ENCODE data around the gene ALOXE3. TPM values are rescaled to one million over a fixed set of nuclear protein-coding genes. Genes with fewer than 3 reads are reported as not detected.

ALOXE3 gene
- polyA plus RNA-seq, 5 donors, result not detected

GRCh38 chr17:8142887-8143580, 24.7 kb upstream of the ALOXE3 start:
- no peak for DNase-seq

DNA sequence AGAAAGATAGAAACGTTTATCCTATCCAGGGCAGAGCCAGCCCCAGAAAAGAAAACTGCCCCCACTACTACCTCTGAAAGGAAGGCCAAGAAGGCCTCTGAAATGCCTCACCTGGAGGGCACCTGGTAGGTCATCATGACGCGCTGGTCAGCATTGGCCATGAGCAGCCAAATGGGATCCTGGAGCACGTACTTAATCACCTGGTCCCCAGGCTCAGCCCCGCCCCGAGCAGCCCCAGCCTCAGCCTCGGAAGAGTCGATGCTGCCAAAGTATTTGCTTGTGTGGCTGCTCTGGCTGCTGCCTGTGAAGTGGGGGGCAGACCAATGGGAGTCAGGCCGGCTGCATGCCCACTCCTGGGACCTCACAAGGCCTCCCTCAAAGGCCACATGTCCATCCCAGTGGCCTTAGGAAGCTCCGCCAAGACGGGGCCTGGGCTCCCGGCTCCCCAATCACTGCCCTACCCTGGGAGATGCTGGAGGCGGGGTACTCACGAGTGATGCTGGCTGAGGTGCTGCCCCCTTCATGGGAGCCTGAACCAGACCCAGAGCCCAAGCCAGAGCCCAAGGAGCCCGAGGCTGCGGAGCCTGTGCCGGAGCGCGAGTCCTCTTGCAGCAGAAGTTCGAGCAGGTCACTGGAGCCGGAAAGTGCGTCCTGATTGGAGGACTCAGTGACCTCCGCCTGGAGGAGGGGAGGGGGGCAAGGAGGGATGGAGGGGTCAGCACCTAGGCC, 24.0 kb upstream of the ALOXE3 start:
- DNase-seq, result no peak

DNA sequence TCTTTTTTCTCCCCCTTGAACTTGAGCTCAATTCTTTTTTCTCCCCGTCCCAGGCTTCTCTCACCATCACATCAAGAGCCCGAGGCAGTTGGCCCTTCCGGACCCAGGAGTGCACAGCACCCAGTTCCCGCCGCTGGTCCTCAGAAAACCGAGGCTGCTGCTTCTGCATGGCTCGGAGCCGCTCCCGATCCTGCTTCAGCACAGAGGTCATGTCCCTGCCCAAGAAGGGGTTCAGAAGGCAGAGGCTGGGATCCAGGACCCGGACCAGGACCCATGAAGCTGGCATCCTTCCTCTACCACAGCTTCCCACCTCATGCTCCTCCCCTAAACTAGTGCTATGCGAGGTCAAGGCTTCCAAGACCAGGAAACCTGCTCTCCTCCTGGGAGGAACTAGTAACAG, 23.4 kb upstream of the ALOXE3 start:
- no peak for DNase-seq

DNA sequence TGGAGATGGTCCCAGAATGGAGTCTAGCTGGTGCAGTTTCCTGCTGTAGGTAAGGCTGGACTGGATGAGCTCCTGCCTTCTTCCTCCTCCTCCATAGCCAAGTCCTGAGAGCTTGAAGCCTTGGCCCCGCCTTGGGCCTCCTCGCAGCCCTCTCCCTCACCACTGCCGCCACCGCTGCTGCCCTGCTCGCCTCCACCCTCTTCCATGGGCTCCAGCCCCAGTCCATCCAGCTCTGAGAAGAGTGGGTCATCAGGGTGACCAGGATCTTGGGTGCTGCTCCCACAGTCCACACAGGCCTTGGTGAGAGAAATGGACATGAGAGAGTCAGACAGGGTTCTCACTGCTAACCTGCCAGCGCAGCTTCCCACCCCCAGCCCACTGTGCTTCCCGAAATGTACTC, 22.7 kb upstream of the ALOXE3 start:
- no peak for DNase-seq

DNA sequence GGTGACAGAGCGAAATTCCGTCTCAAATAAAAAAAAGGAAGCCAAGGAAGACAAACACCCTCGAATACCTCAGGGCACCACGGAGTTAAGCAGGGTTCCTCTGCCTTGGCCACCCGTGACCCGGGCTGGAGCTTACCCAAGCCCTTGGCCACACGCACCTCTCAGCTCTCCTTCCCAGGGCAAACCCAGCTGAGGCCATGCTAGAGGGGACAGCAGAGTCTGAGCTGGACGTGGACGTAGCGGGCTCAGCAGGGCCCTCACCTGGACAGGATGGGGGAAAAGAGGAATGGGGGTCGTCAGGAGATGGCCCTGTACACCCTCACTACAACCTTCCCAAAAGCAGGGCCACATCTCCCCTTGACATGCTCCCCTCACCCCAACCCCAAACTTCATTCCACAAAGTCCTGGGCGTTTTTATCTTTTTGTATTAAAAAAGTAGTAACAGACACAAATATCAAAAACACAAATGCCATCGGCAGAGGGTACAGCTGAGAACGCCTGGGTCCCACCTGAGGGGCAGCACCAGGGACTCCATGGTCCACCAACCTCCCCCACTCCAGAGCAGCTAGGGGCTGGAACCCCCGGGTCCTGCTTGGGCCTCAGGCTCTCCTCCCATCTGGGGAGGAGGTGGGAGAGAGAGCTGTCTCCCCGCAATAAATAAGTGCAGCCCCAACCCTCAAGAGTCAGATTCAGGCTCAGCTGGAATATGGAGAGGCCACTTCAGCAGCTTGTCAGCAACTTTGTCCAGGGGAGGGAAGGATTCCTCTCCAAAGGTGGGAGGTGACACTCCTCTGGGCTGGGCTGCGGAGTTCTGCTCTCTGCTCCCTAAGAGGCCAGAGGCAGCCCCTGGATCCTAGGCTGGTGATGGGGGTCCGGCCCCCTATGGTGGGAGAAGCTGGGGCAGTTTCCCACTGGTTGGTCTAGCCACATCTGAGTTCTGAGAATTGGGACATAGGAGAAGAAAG, 22.0 kb upstream of the ALOXE3 start:
- no peak for DNase-seq

GRCh38 chr17:8138672-8139371, 20.5 kb upstream of the ALOXE3 start:
- DNase-seq, result peak; percentile 98 to 99

- DNase-seq, result no peak
Measured at GRCh38 chr17:8138374-8138671, 20.0 kb upstream of the ALOXE3 start.

- DNase-seq, result no peak
Measured at GRCh38 chr17:8137645-8138373, 19.5 kb upstream of the ALOXE3 start.

DNA sequence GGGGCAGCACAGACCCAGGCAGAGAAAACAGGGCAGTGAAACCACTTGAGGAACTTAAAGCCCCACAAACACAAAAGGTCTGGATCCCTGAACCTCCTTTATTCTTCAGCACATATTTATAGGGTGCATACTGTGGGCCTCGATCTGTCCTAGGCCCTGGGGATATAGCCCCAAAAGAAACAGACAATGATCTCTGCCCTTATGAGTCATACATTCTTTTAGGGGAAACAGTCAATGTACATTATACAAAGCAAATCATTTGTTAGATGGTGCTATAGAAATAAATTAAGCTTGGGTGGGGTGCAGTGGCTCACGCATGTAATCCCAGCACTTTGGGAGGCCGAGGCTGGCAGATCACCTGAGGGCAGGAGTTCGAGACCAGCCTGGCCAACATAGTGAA, 15.6 kb upstream of the ALOXE3 start:
- DNase-seq, result no peak

DNA sequence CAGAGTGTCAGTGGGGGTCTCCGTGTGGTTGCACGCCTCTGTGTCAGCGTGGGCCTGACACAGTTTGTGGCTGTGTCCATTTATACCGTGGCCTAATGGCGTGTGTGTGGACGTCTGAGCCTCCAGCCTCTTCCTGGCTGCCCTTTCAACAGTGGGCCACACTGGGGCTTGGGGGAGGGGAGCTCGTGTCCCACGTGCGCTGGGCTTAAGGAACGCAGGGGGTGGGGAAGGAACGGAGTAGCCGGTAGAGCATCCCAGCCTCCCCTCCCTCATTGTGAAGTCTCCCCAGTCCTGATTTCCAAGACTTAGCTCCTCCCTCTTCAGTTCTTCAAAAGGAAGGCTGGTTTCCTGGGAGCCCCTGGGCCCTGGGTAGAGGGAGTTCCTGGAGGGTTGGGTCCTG, 15.1 kb upstream of the ALOXE3 start:
- DNase-seq, result no peak

DNA sequence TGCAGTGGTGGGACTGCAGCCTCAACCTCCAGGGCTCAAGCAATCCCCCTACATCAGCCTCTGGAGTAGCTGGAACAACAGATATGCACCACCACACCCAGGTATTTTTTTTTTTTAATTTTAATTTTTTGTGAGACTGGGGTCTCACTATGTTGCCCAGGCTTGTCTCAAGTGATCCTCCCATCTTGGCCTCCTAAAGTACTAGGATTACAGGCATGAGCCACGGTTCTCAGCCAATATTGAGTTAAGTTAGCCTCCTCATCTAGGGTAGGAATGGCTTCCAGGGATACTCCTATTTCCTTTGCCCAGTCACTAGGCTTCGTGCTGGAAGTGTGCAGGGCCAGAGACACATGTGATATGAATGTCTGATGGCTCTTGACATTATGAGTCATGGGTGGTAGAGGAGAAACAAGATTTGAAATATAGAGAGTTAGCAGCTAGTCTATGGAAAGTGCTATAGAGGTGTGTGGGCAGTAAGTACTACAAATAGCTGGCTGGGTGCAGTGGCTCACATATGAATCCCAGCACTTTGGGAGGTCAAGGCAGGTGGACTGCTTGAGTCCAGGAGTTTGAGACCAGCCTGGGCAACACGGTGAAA, 13.6 kb upstream of the ALOXE3 start:
- no peak for DNase-seq

- DNase-seq, result no peak
Measured at GRCh38 chr17:8128125-8128784, 9.9 kb upstream of the ALOXE3 start.

GRCh38 chr17:8126491-8127066, 8.3 kb upstream of the ALOXE3 start:
- peak in 1 of 2 donors; percentile 64 for DNase-seq

- DNase-seq, result no peak
Measured at GRCh38 chr17:8125947-8126490, 7.7 kb upstream of the ALOXE3 start.

DNA sequence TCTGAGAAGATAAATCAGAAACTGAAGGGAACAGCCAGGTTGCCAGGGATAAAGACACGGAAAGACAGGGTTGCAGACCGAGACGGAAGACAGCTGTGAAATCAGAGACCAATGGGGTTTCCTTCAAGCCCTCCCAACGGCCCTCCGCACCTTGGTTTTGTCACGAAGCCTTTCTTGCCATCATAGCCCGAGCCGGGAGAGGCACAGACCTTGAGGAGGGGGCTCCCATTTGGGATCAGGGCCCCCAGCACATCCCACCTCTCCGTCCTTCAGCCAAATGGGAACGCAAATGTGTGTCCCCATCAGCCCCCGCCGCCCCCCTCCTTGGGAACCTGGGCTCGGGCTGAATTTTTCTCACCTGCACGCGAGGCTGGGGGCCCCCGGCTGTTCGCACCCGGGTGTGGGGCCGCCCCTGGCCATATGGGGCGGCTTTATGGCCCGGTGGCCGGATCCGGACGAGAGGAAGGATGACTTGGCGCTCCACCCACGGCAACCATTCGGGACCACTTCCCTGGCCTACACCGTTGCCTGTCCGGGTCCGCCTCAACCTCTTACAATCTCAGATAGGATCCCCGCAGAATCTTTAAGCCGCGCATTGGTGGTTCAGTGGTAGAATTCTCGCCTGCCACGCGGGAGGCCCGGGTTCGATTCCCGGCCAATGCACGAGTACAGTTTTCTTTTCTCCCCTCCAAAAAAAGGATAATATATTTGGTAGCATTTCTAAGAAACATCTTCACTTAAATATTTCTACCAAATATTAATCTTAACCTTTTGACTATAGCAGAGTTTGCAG, 7.0 kb upstream of the ALOXE3 start:
- DNase-seq, result peak; percentile 75 to 86

GRCh38 chr17:8124350-8125153, 6.2 kb upstream of the ALOXE3 start:
- DNase-seq, result no peak

DNA sequence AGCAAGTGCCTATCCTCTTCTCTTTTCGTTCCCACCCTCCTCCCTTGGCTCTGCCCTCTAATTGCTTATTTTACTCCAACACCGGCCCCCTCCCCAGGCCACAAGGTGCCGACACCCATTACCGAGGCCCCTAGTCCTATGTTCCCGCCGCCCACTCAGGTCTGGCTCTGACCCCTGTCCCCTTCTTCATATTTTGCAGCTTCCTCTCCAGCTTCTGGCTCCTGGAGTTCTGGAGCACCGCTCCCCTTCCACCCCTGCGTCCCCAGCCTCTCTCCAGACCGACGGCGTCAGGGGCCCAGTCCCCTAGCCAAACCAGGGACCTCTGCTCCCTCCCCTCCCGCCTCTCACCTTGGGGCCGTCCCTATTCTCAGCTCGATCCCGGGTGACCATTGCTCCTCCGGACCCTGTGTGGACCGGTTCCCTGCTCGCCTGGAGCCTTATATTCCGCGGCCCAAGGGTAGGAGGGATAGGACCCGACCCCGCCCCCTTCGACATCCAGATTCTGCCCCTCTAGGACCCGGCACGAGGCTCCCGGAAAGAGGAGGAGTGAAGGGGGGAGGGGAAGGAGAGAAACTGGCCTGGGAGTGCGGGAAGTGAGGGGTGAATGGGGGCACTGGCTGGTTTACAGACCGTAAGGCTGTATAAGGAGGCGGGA, 5.5 kb upstream of the ALOXE3 start, which contains the start of gene HES7:
HES7 (minus strand) TSS at position 412 of the 655 bp plus-strand sequence; CDS start at position 390, 22 bp downstream.
- peak in 1 of 2 donors; percentile 23 for DNase-seq
